H9 (cell line): ENCODE results near the gene IGF1R. TPM values are rescaled to one million over a fixed set of nuclear protein-coding genes. Genes with fewer than 3 reads are reported as not detected.

Experiments used
- DNase-seq: peaks from one replicate; pipeline ENCODE4 v3.0.0-alpha.2; 2017
- H2AFZ ChIP-seq: one replicate; pipeline ENCODE4 v1.6.1; 2013; ENCODE audit warnings: mild to moderate bottlenecking, low read length, control low read depth, moderate library complexity
- H2AK5ac ChIP-seq: 2 replicates; pipeline ENCODE4 v1.6.1; 2013; ENCODE audit warnings: low read length, control low read depth, mixed read lengths; ENCODE audit not compliant: insufficient read length
- H2BK120ac ChIP-seq: one replicate; pipeline ENCODE4 v1.6.1; 2013; ENCODE audit warnings: low read depth, mild to moderate bottlenecking, low read length, control low read depth, inconsistent platforms; ENCODE audit not compliant: poor library complexity, severe bottlenecking
- H2BK12ac ChIP-seq: 2 replicates; pipeline ENCODE4 v1.6.1; 2013; ENCODE audit warnings: low read length, control low read depth, mixed read lengths, low read depth; ENCODE audit not compliant: insufficient read length
- H2BK15ac ChIP-seq: 2 replicates; pipeline ENCODE4 v1.6.1; 2013; ENCODE audit warnings: low read depth, low read length, control low read depth
- H2BK20ac ChIP-seq: one replicate; pipeline ENCODE4 v1.6.1; 2013; ENCODE audit warnings: low read depth, mild to moderate bottlenecking, low read length, control low read depth, inconsistent platforms; ENCODE audit not compliant: poor library complexity, severe bottlenecking
- H2BK5ac ChIP-seq: 2 replicates; pipeline ENCODE4 v1.6.1; 2013; ENCODE audit warnings: low read length, control low read depth, mixed read lengths; ENCODE audit not compliant: insufficient read length
- H3K14ac ChIP-seq: 2 replicates; pipeline ENCODE4 v1.6.1; 2013; ENCODE audit warnings: low read length, control low read depth; ENCODE audit not compliant: insufficient read depth
- H3K18ac ChIP-seq: 2 replicates; pipeline ENCODE4 v1.6.1; 2013; ENCODE audit warnings: low read depth, mild to moderate bottlenecking, mixed read lengths, low read length, control low read depth; ENCODE audit not compliant: insufficient read length
- H3K23ac ChIP-seq: 2 replicates; pipeline ENCODE4 v1.6.1; 2013; ENCODE audit warnings: low read length, control low read depth, mixed read lengths, low read depth; ENCODE audit not compliant: insufficient read length
- H3K23me2 ChIP-seq: 2 replicates; pipeline ENCODE4 v1.6.1; 2013; ENCODE audit warnings: low read depth, mild to moderate bottlenecking, mixed read lengths, low read length, control low read depth; ENCODE audit not compliant: insufficient read length, poor library complexity, severe bottlenecking
- H3K27ac ChIP-seq: 2 replicates; pipeline ENCODE4 v1.5.1; 2013; ENCODE audit warnings: low read length, control low read depth, mixed read lengths, low read depth; ENCODE audit not compliant: insufficient read length
- H3K27me3 ChIP-seq: 2 replicates; pipeline ENCODE4 v1.6.1; 2013; ENCODE audit warnings: low read length, control low read depth, inconsistent platforms; ENCODE audit not compliant: insufficient read depth
- H3K4ac ChIP-seq: 2 replicates; pipeline ENCODE4 v1.6.1; 2013; ENCODE audit warnings: low read depth, mild to moderate bottlenecking, control low read depth, inconsistent platforms, low read length, moderate library complexity
- H3K4me1 ChIP-seq: 2 replicates; pipeline ENCODE4 v1.6.1; 2013; ENCODE audit warnings: low read length, control low read depth, inconsistent platforms; ENCODE audit not compliant: insufficient read depth
- H3K4me2 ChIP-seq: 2 replicates; pipeline ENCODE4 v1.6.1; 2013; ENCODE audit warnings: low read length, control low read depth, mixed read lengths; ENCODE audit not compliant: insufficient read length, insufficient read depth
- H3K56ac ChIP-seq: 2 replicates; pipeline ENCODE4 v1.6.1; 2013; ENCODE audit warnings: low read depth, mild to moderate bottlenecking, mixed read lengths, low read length, control low read depth; ENCODE audit not compliant: insufficient read length
- H3K79me1 ChIP-seq: 2 replicates; pipeline ENCODE4 v1.6.1; 2013; ENCODE audit warnings: low read depth, mild to moderate bottlenecking, moderate library complexity, low read length, control low read depth, inconsistent platforms; ENCODE audit not compliant: insufficient read depth, poor library complexity, severe bottlenecking
- H3K79me2 ChIP-seq: 2 replicates; pipeline ENCODE4 v1.6.1; 2013; ENCODE audit warnings: low read length, control low read depth, inconsistent platforms; ENCODE audit not compliant: insufficient read depth
- H3K9ac ChIP-seq: 2 replicates; pipeline ENCODE4 v1.6.1; 2013; ENCODE audit warnings: low read length, control low read depth, mixed read lengths; ENCODE audit not compliant: insufficient read length; ENCODE audit errors: extremely low read depth
- H3K9me3 ChIP-seq: one replicate; pipeline ENCODE4 v1.6.1; 2013; ENCODE audit warnings: low read depth, low read length, inconsistent platforms; ENCODE audit not compliant: control insufficient read depth
- H3T11ph ChIP-seq: one replicate; pipeline ENCODE4 v1.6.1; 2013; ENCODE audit warnings: mild to moderate bottlenecking, low read length, control low read depth, inconsistent platforms
- H4K20me1 ChIP-seq: one replicate; pipeline ENCODE4 v1.6.1; 2013; ENCODE audit not compliant: control insufficient read depth, insufficient read length, insufficient read depth
- H4K5ac ChIP-seq: 2 replicates; pipeline ENCODE4 v1.6.1; 2013; ENCODE audit warnings: low read depth, mild to moderate bottlenecking, mixed read lengths, low read length, control low read depth; ENCODE audit not compliant: insufficient read length
- H4K8ac ChIP-seq: replicated peaks from 2 replicates; pipeline ENCODE4 v1.6.1; 2013; ENCODE audit warnings: low read length, control low read depth, mixed read lengths, low read depth; ENCODE audit not compliant: insufficient read length
- H4K91ac ChIP-seq: 2 replicates; pipeline ENCODE4 v1.6.1; 2013; ENCODE audit warnings: low read depth, mild to moderate bottlenecking, moderate library complexity, mixed read lengths, low read length, control low read depth; ENCODE audit not compliant: insufficient read length
- H3K27ac Mint-ChIP-seq, 3 experiments: 2 replicates in 2 of 3; 3 replicates in 1 of 3; pipeline ENCODE4 v1.8.0; 2020 to 2021; ENCODE audit warnings: mixed read lengths in 3 of 3, mild to moderate bottlenecking in 1 of 3, moderate library complexity in 1 of 3
- H3K27me3 Mint-ChIP-seq: 2 replicates; pipeline ENCODE4 v1.8.0; 2021; ENCODE audit warnings: low read depth, mild to moderate bottlenecking, moderate library complexity, mixed read lengths
- H3K36me3 Mint-ChIP-seq, 3 experiments: 2 replicates in 2 of 3; 3 replicates in 1 of 3; pipeline ENCODE4 v1.8.0; 2020 to 2021; ENCODE audit warnings: low read depth in 3 of 3, mixed read lengths in 3 of 3; ENCODE audit not compliant: insufficient read depth in 1 of 3
- H3K4me1 Mint-ChIP-seq, 2 experiments: 2 replicates each; pipeline ENCODE4 v1.8.0; 2020; ENCODE audit warnings: mixed read lengths in 2 of 2
- H3K4me3 Mint-ChIP-seq, 2 experiments: 2 replicates in 1 of 2; 3 replicates in 1 of 2; pipeline ENCODE4 v1.8.0; 2020 to 2021; ENCODE audit warnings: mild to moderate bottlenecking in 2 of 2, mixed read lengths in 2 of 2, moderate library complexity in 1 of 2
- H3K9me3 Mint-ChIP-seq, 2 experiments: 2 replicates in 1 of 2; 3 replicates in 1 of 2; pipeline ENCODE4 v1.8.0; 2020; ENCODE audit warnings: mild to moderate bottlenecking in 2 of 2, mixed read lengths in 2 of 2, moderate library complexity in 1 of 2
- CTCF ChIP-seq: fragments of 200-600 bp; sonication (generic); conservative IDR thresholded peaks from 3 replicates; pipeline ENCODE4 v1.8.0; 2021; ENCODE audit warnings: antibody characterized with exemption, mild to moderate bottlenecking
- total RNA-seq: library from RNA; stranded (reverse); gene quantifications from 2 replicates; pipeline ENCODE4 v1.2.1, GENCODE V29; 2021

Gene IGF1R
- total RNA-seq, 1 experiment from 2014 or later: 70.0 TPM

DNA sequence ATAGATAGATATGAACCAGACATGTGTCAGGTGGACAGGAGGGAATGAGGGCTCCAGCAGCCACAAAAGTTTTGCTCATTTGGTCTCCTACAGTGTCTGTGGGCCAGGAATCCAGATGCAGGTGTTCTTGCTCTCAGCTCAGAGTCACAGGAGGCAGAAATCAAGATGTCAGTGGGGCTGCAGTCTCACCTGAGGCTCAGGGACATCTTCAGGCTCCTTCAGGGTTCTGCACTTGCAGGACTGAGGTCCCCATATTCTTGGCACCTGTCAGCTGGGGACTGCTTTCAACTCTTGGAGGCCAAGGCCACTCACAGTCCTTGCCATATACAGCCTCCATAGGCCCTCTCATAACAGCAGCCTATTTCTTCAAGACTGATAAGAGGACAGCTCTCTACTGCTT lies 301.9 kb downstream of the IGF1R start:
- Histone ChIP-seq H2BK5ac (no peak overlapping the region), H3K9me3 (no peaks in the 10 kb centered on the region), H2BK12ac (no peak overlapping the region), H4K91ac (no peak overlapping the region), H3K56ac (no peak overlapping the region), H2BK120ac (no peak overlapping the region), H3K18ac (no peak overlapping the region), H3K27me3 (no peaks in the 10 kb centered on the region), H2AFZ (no peak overlapping the region), H4K20me1 (no peaks in the 10 kb centered on the region), H3K14ac (no peak overlapping the region), H2AK5ac (no peak overlapping the region), H3K79me2 (no peaks in the 10 kb centered on the region), H3K4me1 (no peaks in the 10 kb centered on the region), H2BK15ac (no peak overlapping the region), H3K23ac (no peak overlapping the region), H2BK20ac (no peak overlapping the region), H3K4me2 (no peak overlapping the region), H3K4ac (no peak overlapping the region), H4K8ac (no peak overlapping the region), H3K79me1 (no peaks in the 10 kb centered on the region), H4K5ac (no peak overlapping the region), H3T11ph (no peak overlapping the region), H3K27ac (no peak overlapping the region), H3K9ac (no peak overlapping the region), H3K23me2 (no peaks in the 10 kb centered on the region)
- Mint-ChIP-seq H3K36me3 (peaks cover 21 to 70% (median 57%) of the 10 kb centered on the region in 3 experiments; a peak in 6 of 7 replicates), H3K9me3 (no peaks in the 10 kb centered on the region), H3K27me3 (no peaks in the 10 kb centered on the region), H3K4me1 (no peaks in the 10 kb centered on the region), H3K27ac (no peak overlapping the region; a peak in 1 of 7 replicates), H3K4me3 (no peak overlapping the region)
- DNase-seq: no peak
- no peak for TF ChIP-seq CTCF
